Dermis microvascular lymphatic vessel endothelial cell (primary cell): ENCODE measurements around the gene TMEM109. TPM values are rescaled to one million over a fixed set of nuclear protein-coding genes. Genes with fewer than 3 reads are reported as not detected.

Source experiments
- DNase-seq, 2 donors: peaks; one replicate each; pipeline versions ENCODE4 v3.0.0 to v3.0.0-alpha.2; 2010; ENCODE audit warnings: low read depth in 2 of 2
- total RNA-seq: library from RNA; depleted of rRNA; stranded (reverse); fragments of >200 nt; gene quantifications from 2 replicates; pipeline ENCODE4 v1.2.1, GENCODE V29; 2014

The TMEM109 gene
- total RNA-seq, 1 donor from 2014 or later, result 78.9 TPM

- DNase-seq, result no peak
Observed at GRCh38 chr11:60878245-60879101, 35.5 kb upstream of the TMEM109 start.

GRCh38 chr11:60879104-60879503 lies 34.9 kb upstream of the TMEM109 start:
- DNase-seq, result no peak

GRCh38 chr11:60879971-60880588 lies 33.9 kb upstream of the TMEM109 start:
- DNase-seq, result no peak

DNA sequence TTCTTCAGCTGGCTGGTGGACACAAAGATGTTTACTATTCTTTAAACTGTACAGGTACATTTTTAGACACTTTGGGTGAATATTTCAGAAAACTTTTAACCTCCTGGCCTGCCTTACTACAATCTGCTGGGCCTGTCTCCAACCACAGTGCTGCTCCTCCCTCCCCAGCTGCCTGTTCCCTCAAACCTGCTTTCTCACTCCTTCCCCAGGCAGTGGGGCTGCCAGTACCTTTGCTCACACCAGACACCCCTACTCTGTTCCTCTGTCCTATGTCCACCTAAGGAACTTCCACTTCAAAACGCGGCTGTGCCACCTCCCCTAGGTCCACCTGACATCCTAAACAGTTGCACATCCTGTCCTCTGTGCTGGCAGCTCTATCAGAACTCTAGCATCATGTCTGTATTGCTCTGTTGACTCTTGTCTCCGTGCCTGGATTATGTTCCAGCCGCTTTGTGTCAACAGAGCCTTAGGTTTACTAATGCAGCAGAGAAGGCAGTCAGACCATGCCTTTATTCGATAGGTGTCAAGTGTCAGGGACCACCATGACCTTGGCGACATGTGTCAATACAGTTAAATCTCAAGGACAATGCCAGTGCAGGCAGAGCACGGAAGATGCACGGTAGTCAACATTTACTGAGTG lies 33.2 kb upstream of the TMEM109 start:
- DNase-seq, result no peak

GRCh38 chr11:60887556-60887955 lies 26.4 kb upstream of the TMEM109 start:
- peak; percentile 55 to 76 for DNase-seq

GRCh38 chr11:60889869-60890311 lies 24.1 kb upstream of the TMEM109 start:
- DNase-seq, result no peak

DNA sequence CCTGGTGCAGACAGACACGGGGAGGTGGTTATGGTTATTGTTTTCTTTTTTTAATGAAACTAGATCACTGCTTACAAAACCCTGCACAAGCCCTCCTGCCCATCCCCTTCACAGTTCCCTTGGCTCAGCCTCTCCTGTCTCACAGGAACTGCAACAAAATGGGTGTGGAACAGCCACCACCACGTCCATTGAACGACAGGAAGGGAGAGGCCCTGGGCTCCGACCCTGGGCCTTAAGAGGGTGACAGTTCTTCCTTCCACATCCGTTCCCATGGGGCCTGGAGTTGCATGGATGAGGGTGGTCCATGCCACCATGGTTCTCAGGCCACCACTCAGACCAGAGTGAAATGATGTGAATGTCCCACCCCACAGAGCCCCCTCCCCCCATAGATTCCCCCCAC lies 23.3 kb upstream of the TMEM109 start:
- peak in 1 of 2 donors; percentile 28 for DNase-seq

- DNase-seq, result peak in 1 of 2 donors; percentile 72
Observed at GRCh38 chr11:60891103-60891741, 22.7 kb upstream of the TMEM109 start.

GRCh38 chr11:60895687-60896086 lies 18.3 kb upstream of the TMEM109 start:
- DNase-seq, result no peak

GRCh38 chr11:60897496-60897895 lies 16.5 kb upstream of the TMEM109 start:
- DNase-seq, result no peak

DNA sequence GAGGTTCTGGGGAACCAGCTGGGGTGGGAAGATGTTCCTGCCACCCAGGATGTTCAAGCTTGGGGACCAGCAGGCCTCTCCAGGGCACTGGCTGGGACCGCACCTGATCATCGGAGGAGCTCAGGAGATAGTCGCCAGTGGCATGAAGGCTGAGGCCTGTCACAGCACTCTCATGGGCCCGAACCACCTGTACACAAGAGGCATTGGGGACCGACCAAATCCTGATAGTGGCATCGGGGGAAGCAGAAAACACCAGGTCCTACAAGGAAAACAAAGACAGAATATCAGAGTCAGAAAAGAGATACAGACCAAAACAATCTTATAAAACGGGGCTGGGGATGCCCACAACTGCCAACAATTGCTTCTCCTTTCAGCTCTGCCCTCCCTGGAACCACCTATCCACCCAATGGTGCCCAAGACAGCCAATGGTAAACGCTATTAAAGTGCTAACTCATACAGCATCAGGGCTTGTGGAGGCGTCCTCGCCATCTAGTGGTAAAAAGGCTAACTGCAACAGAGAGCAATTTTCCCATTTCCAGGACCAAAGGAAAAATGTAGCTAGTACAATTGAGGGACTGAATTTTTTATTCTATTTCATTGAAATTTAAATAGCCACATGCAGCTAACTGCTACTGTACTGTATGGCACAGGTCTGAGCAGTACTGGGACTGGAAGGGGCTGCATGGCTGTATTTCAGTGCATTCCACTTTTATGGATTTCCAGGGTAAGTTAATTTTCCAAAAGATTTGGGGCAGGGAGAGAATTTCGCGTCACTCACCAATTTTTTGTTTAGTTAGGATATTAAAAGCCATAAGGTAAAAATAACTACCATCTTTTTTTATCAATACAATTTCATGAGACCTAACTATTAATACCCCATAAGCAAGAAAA lies 14.7 kb upstream of the TMEM109 start:
- DNase-seq, result peak; percentile 55 to 76

GRCh38 chr11:60899977-60900376 lies 14.0 kb upstream of the TMEM109 start:
- DNase-seq, result no peak

- no peak for DNase-seq
Observed at GRCh38 chr11:60900673-60901404, 13.1 kb upstream of the TMEM109 start.

- no peak for DNase-seq
Observed at GRCh38 chr11:60902625-60903024, 11.3 kb upstream of the TMEM109 start.

- DNase-seq, result no peak
Observed at GRCh38 chr11:60905047-60905446, 8.9 kb upstream of the TMEM109 start.

DNA sequence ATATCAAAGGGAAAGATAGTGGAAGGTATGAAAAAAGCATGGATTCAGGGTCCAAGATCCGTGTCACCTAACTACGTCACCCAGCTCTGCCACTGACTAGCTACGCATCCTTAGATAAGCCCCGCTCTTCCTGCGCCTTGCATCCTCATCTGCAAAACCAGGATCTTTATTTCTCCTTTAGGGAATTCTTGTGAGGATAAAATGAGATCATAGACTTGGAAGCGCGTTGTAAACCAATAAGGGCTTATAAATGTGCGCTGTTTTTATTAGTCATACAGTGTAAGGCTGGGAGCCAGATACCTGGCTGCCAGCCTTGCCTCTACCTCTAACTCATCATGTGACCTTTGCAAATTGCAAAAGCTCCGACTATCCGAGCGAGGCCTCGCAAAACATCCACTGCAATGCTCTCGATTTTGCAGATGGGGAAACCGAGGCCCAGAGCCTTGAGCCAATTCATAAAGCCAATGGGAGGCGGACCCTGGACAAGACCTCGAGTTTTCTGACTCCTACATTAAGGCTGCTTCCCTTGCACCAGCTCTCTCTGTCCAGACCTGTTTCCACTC lies 8.3 kb upstream of the TMEM109 start:
- peak in 1 of 2 donors; percentile 62 for DNase-seq

- peak; percentile 95 to 98 for DNase-seq
Observed at GRCh38 chr11:60906132-60906972, 7.6 kb upstream of the TMEM109 start, which contains the start of gene PRPF19. Gene PRPF19, minus strand, starts transcription at chr11:60906585. Its CDS starts 203 bp downstream, at chr11:60906382.

- no peak for DNase-seq
Observed at GRCh38 chr11:60908803-60909202, 5.2 kb upstream of the TMEM109 start.
